ENCODE measurements around the gene OR2K2.

DNA sequence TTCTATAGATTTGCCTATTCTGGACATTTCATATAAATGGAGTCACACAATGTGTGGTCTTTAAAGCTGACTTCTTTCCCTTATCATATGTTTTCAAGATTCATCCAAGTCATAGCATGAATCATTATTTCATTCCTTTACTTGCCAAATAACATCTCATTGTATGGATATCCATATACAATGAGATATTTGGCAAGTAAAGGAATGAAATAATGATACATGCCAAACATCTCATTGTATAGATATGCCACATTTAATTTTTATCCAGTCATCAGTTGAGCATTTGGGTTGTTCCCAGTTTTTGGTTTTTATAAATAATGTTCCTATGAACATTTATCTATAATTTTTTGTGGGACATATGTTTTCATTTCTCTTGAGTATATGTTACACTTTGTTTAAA lies 20.5 kb upstream of the OR2K2 start:
- TF ChIP-seq, protein P1, sequence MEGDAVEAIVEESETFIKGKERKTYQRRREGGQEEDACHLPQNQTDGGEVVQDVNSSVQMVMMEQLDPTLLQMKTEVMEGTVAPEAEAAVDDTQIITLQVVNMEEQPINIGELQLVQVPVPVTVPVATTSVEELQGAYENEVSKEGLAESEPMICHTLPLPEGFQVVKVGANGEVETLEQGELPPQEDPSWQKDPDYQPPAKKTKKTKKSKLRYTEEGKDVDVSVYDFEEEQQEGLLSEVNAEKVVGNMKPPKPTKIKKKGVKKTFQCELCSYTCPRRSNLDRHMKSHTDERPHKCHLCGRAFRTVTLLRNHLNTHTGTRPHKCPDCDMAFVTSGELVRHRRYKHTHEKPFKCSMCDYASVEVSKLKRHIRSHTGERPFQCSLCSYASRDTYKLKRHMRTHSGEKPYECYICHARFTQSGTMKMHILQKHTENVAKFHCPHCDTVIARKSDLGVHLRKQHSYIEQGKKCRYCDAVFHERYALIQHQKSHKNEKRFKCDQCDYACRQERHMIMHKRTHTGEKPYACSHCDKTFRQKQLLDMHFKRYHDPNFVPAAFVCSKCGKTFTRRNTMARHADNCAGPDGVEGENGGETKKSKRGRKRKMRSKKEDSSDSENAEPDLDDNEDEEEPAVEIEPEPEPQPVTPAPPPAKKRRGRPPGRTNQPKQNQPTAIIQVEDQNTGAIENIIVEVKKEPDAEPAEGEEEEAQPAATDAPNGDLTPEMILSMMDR (IDR thresholded peaks at IDR 0.05), result no peak
- TF ChIP-seq POLR2AphosphoS5 (IDR thresholded peaks at IDR 0.05; ENCODE audit: insufficient read depth in 1 of 2, low read depth in 1 of 2), result no peak
